Mesendoderm (in vitro differentiated cells): Measurements from ENCODE around the gene FAM227A.
"Not testable (repeated sequence)": the region's sequence is repeated elsewhere in the genome, so short reads cannot be mapped to it uniquely, and the experiment has no call there.

Experiments
- DNase-seq: peaks from one replicate; pipeline ENCODE4 v3.0.0; 2013
- H2AK5ac ChIP-seq: 2 replicates; pipeline ENCODE4 v1.6.1; 2013; ENCODE audit warnings: low read length, inconsistent platforms
- H2BK120ac ChIP-seq: 2 replicates; pipeline ENCODE4 v1.6.1; 2013; ENCODE audit warnings: low read depth, mild to moderate bottlenecking, low read length, moderate library complexity, mixed read lengths
- H2BK15ac ChIP-seq: replicated peaks from 2 replicates; pipeline ENCODE4 v1.6.1; 2013; ENCODE audit warnings: low read depth, mild to moderate bottlenecking, moderate library complexity
- H2BK5ac ChIP-seq: 2 replicates; pipeline ENCODE4 v1.6.1; 2013; ENCODE audit warnings: low read length, inconsistent platforms
- H3K18ac ChIP-seq: 2 replicates; pipeline ENCODE4 v1.6.1; 2013; ENCODE audit warnings: mild to moderate bottlenecking, low read length, mixed read lengths
- H3K23ac ChIP-seq: one replicate; pipeline ENCODE4 v1.6.1; 2013; ENCODE audit warnings: low read length
- H3K27ac ChIP-seq: 2 replicates; pipeline ENCODE4 v1.5.1; 2013; ENCODE audit warnings: low read depth, mild to moderate bottlenecking, inconsistent platforms, low read length, moderate library complexity
- H3K27me3 ChIP-seq: 2 replicates; pipeline ENCODE4 v1.6.1; 2013; ENCODE audit warnings: low read length, control low read depth, mild to moderate bottlenecking, inconsistent platforms; ENCODE audit not compliant: insufficient read depth, poor library complexity
- H3K36me3 ChIP-seq: 2 replicates; pipeline ENCODE4 v1.6.1; 2013; ENCODE audit warnings: low read length, inconsistent platforms; ENCODE audit not compliant: control insufficient read depth, insufficient read depth
- H3K4ac ChIP-seq: one replicate; pipeline ENCODE4 v1.6.1; 2013; ENCODE audit warnings: low read depth, mild to moderate bottlenecking, low read length, moderate library complexity
- H3K4me1 ChIP-seq: 2 replicates; pipeline ENCODE4 v1.6.1; 2013; ENCODE audit warnings: low read depth, low read length, inconsistent platforms; ENCODE audit not compliant: control insufficient read depth
- H3K4me2 ChIP-seq: 2 replicates; pipeline ENCODE4 v1.6.1; 2013; ENCODE audit warnings: low read length
- H3K4me3 ChIP-seq: 2 replicates; pipeline ENCODE4 v1.5.1; 2013; ENCODE audit warnings: mild to moderate bottlenecking, low read length
- H3K56ac ChIP-seq: one replicate; pipeline ENCODE4 v1.6.1; 2013; ENCODE audit warnings: low read length
- H3K79me1 ChIP-seq: 2 replicates; pipeline ENCODE4 v1.6.1; 2013; ENCODE audit warnings: low read length, inconsistent platforms
- H3K79me2 ChIP-seq: 2 replicates; pipeline ENCODE4 v1.6.1; 2013; ENCODE audit warnings: mild to moderate bottlenecking, low read length; ENCODE audit not compliant: control insufficient read depth, insufficient read depth
- H3K9ac ChIP-seq: 2 replicates; pipeline ENCODE4 v1.6.1; 2013; ENCODE audit warnings: low read length, inconsistent platforms
- H4K5ac ChIP-seq: one replicate; pipeline ENCODE4 v1.6.1; 2013; ENCODE audit warnings: low read length
- H4K8ac ChIP-seq: one replicate; pipeline ENCODE4 v1.6.1; 2013; ENCODE audit warnings: low read depth, mild to moderate bottlenecking, control low read depth, low read length, moderate library complexity
- WGBS: extraction: QIAGEN DNeasy Blood & Tissue Kit; methylation state at CpG from one replicate; pipeline ENCODE4 v1.1.7; 2013; ENCODE audit warnings: low lambda C conversion rate, missing lambda C conversion rate; ENCODE audit not compliant: insufficient coverage; ENCODE audit errors: extremely low coverage; 5-methylcytosine and 5-hydroxymethylcytosine counted together

FAM227A gene

DNA sequence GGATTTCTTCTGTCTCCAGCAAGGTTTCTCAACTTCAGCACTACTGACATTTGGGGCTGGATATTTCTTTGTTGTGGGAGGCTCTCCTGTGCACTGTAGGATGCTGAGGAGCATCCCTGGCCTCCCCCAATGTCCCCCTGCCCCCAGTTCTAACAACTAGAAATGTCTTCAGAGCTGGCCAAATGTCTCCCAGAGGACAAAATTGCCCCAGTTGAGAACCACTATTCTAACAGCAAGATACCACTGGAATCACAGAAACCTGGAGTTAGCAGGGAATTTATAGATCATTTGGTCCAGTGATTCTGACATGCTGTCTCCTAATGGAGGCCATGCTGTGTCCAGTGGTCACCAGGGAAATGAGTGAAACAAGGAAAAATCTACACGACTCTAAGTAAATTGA lies 54.0 kb downstream of the FAM227A start:
- Histone ChIP-seq H3K4me1 (no peaks in the 10 kb centered on the region), H2BK15ac (no peak overlapping the region), H2BK120ac (no peak overlapping the region), H3K4me3 (no peak overlapping the region), H3K79me1 (no peaks in the 10 kb centered on the region), H4K5ac (no peak overlapping the region), H3K9ac (no peak overlapping the region), H2AK5ac (no peak overlapping the region), H3K56ac (no peak overlapping the region), H3K79me2 (no peaks in the 10 kb centered on the region), H3K4ac (no peak overlapping the region), H3K36me3 (no peaks in the 10 kb centered on the region), H3K4me2 (no peak overlapping the region), H3K18ac (no peak overlapping the region), H3K27ac (no peak overlapping the region), H4K8ac (no peak overlapping the region), H3K27me3 (no peaks in the 10 kb centered on the region), H2BK5ac (no peak overlapping the region), H3K23ac (no peak overlapping the region)
- WGBS = no CpG with 5 or more reads among the region's 1 CpG
- DNase-seq = no peak

- H3K27ac ChIP-seq = no peak overlapping the region
- no peaks in the 10 kb centered on the region for H3K79me1 ChIP-seq
- no peak overlapping the region for H3K4me3 ChIP-seq
- H3K4me1 ChIP-seq = no peaks in the 10 kb centered on the region
- no peak overlapping the region for H2BK120ac ChIP-seq
- no peaks in the 10 kb centered on the region for H3K36me3 ChIP-seq
- DNase-seq = no peak
- H2BK5ac ChIP-seq = no peak overlapping the region
- H4K8ac ChIP-seq = no peak overlapping the region
- H2BK15ac ChIP-seq = no peak overlapping the region
- no peaks in the 10 kb centered on the region for H3K27me3 ChIP-seq
- no peak overlapping the region for H4K5ac ChIP-seq
- H3K56ac ChIP-seq = no peak overlapping the region
- no peak overlapping the region for H3K18ac ChIP-seq
- H3K23ac ChIP-seq = no peak overlapping the region
- H3K4me2 ChIP-seq = no peak overlapping the region
- H3K9ac ChIP-seq = no peak overlapping the region
- WGBS = no CpG with 5 or more reads among the region's 2 CpGs
- H3K4ac ChIP-seq = no peak overlapping the region
- no peak overlapping the region for H2AK5ac ChIP-seq
- no peaks in the 10 kb centered on the region for H3K79me2 ChIP-seq
Observed at GRCh38 chr22:38601221-38601764, 54.9 kb downstream of the FAM227A start.

DNA sequence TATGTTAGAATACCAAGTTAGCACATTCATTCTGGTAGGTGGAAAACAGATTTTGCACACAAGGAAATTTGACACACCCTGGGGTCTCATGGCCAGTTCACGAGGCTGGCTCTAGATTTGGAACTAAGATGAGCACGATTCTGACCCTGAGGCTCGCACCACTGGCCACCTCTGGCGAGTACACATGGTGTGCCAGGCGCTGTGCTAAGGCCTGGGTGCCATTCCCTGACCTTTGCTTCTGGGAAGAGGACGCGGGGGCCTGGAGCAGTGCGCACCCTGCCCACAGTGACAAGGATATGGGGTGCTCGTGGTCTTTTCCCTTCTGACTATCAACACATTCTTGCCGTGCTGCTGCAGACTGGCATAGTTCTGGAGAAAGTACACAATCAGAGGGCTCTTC lies 56.7 kb downstream of the FAM227A start:
- Histone ChIP-seq H3K27ac (no peak overlapping the region), H3K27me3 (no peaks in the 10 kb centered on the region)

DNA sequence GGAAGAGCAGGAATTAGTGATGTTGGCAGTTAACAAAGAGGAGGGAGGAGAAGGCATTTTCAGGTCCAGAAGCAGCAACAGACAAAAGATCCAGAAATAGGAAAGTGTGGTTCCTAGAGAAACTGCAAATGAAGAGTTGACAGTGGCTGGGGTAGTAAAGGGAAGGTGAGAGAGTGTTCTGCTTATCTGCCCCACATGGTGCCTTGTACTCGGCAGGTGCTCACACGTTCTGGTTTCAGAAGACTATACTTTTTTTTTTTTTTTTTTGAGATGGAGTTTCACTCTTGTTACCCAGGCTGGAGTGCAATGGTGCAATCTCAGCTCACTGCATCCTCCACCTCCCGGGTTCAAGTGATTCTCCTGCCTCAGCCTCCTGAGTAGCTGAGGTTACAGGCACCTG lies 73.3 kb downstream of the FAM227A start:
- H3K4me2 ChIP-seq, H3K36me3 ChIP-seq, H3K4ac ChIP-seq, H3K56ac ChIP-seq, H2BK120ac ChIP-seq, H3K4me1 ChIP-seq, H2AK5ac ChIP-seq, H4K5ac ChIP-seq, H3K18ac ChIP-seq, H2BK15ac ChIP-seq, H3K27ac ChIP-seq, H4K8ac ChIP-seq, H3K79me1 ChIP-seq, H3K27me3 ChIP-seq, DNase-seq, H3K23ac ChIP-seq, H3K79me2 ChIP-seq, H3K4me3 ChIP-seq, H3K9ac ChIP-seq, H2BK5ac ChIP-seq: not testable (repeated sequence)
- WGBS = no CpG with 5 or more reads among the region's 3 CpGs

More for the DNA sequence above, 56.7 kb downstream of the FAM227A start:
- Histone ChIP-seq H2BK120ac (no peak overlapping the region), H2BK15ac (no peak overlapping the region), H4K8ac (no peak overlapping the region), H3K79me2 (no peaks in the 10 kb centered on the region), H3K4me3 (no peak overlapping the region), H3K4ac (no peak overlapping the region), H2BK5ac (no peak overlapping the region), H3K79me1 (no peaks in the 10 kb centered on the region), H3K4me1 (no peaks in the 10 kb centered on the region), H3K36me3 (no peaks in the 10 kb centered on the region), H2AK5ac (no peak overlapping the region), H3K4me2 (no peak overlapping the region), H3K9ac (no peak overlapping the region), H3K18ac (no peak overlapping the region), H3K56ac (no peak overlapping the region), H4K5ac (no peak overlapping the region), H3K23ac (no peak overlapping the region)
- WGBS = no CpG with 5 or more reads among the region's 10 CpGs
- DNase-seq = no peak

DNA sequence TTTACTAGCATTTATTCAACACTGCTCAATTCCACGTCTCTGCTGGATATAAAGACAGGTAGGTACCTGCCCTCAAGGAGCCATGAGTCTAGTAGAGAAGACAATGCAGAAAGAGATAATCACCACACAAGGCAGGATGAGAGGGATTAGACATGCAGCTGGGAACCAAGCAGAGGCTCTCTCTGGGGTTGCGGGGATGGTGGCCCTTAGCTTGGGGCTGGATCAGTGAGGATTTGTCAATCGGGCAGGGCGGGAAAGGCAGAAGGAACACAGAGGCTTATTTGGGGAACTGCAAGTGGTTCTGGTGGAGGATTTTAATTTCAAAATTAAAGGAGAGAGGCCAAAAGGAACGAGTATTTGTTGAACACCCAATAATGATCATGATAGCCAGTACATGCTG lies 77.7 kb downstream of the FAM227A start:
- Histone ChIP-seq H2BK5ac (no peak overlapping the region), H3K4ac (no peak overlapping the region), H3K18ac (no peak overlapping the region), H4K5ac (no peak overlapping the region), H2AK5ac (no peak overlapping the region), H4K8ac (no peak overlapping the region), H3K27me3 (no peaks in the 10 kb centered on the region), H3K4me1 (no peaks in the 10 kb centered on the region), H3K9ac (no peak overlapping the region), H3K36me3 (no peaks in the 10 kb centered on the region), H2BK120ac (no peak overlapping the region), H3K4me2 (no peak overlapping the region), H3K27ac (no peak overlapping the region), H2BK15ac (no peak overlapping the region), H3K56ac (no peak overlapping the region), H3K23ac (no peak overlapping the region), H3K4me3 (no peak overlapping the region), H3K79me2 (no peaks in the 10 kb centered on the region), H3K79me1 (no peaks in the 10 kb centered on the region)
- WGBS = no CpG with 5 or more reads among the region's 5 CpGs
- no peak for DNase-seq

DNA sequence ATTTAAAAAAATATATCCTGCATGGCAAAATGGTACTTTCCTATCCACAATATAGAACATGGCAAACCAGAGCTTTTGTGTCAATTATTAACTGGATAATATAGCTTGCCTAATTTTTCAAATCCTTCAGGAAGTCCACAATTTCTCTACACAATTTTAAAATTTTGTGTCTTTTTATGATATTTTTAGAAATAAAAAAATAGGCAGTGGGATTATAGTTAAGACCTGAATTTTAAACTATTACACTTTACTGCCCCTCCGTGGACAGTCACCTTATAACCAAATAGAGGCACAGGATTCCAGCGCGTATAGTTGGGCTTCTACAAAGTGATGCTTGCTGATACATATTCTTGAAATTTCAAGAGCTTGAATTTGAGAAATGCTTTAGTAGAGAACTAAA lies 84.1 kb downstream of the FAM227A start:
- Histone ChIP-seq H4K8ac (no peak overlapping the region), H3K4me2 (no peak overlapping the region), H4K5ac (no peak overlapping the region), H2BK5ac (no peak overlapping the region), H3K36me3 (no peaks in the 10 kb centered on the region), H2AK5ac (no peak overlapping the region), H3K56ac (no peak overlapping the region), H3K23ac (no peak overlapping the region), H3K79me2 (no peaks in the 10 kb centered on the region), H3K27me3 (no peaks in the 10 kb centered on the region), H3K9ac (no peak overlapping the region), H3K18ac (no peak overlapping the region), H3K4me1 (no peaks in the 10 kb centered on the region), H2BK120ac (no peak overlapping the region), H3K4me3 (no peak overlapping the region), H3K4ac (no peak overlapping the region), H2BK15ac (no peak overlapping the region), H3K79me1 (no peaks in the 10 kb centered on the region), H3K27ac (no peak overlapping the region)
- WGBS = no CpG with 5 or more reads among the region's 3 CpGs
- peak; percentile 36 for DNase-seq
